Parathyroid adenoma (tissue), 2 donors: ENCODE results near the gene RPUSD2.

ENCODE experiments used
- H2AFZ ChIP-seq: fragments of 300-600 bp; sonication (generic); one replicate; pipeline ENCODE4 v1.7.0; 2017; ENCODE audit warnings: antibody characterized with exemption, mild to moderate bottlenecking
- H3K27ac ChIP-seq: fragments of 300-600 bp; sonication (generic); one replicate; pipeline ENCODE4 v1.7.0; 2017
- H3K27me3 ChIP-seq: fragments of 300-600 bp; sonication (generic); one replicate; pipeline ENCODE4 v1.7.0; 2017; ENCODE audit warnings: low read length; ENCODE audit not compliant: control insufficient read depth, insufficient read depth
- H3K36me3 ChIP-seq: fragments of 300-600 bp; sonication (generic); one replicate; pipeline ENCODE4 v1.7.0; 2017; ENCODE audit warnings: low read length; ENCODE audit not compliant: control insufficient read depth, insufficient read depth
- H3K4me1 ChIP-seq: fragments of 300-600 bp; sonication (generic); one replicate; pipeline ENCODE4 v1.7.0; 2017; ENCODE audit warnings: control low read depth
- H3K4me2 ChIP-seq: fragments of 300-600 bp; sonication (generic); one replicate; pipeline ENCODE4 v1.7.0; 2017; ENCODE audit warnings: low read length
- H3K4me3 ChIP-seq: fragments of 300-600 bp; sonication (generic); one replicate; pipeline ENCODE4 v1.7.0; 2017; ENCODE audit warnings: low read depth, low read length
- H3K79me2 ChIP-seq: fragments of 300-600 bp; sonication (generic); one replicate; pipeline ENCODE4 v1.7.0; 2017; ENCODE audit warnings: control low read depth
- H3K9ac ChIP-seq: fragments of 300-600 bp; sonication (generic); one replicate; pipeline ENCODE4 v1.7.0; 2017; ENCODE audit warnings: mild to moderate bottlenecking
- H3K9me3 ChIP-seq: fragments of 300-600 bp; sonication (generic); one replicate; pipeline ENCODE4 v1.7.0; 2017; ENCODE audit warnings: low read length; ENCODE audit not compliant: control insufficient read depth
- CTCF ChIP-seq: fragments of 300-600 bp; sonication (generic); IDR thresholded peaks from one replicate; pipeline ENCODE4 v1.7.0; 2017; ENCODE audit warnings: antibody characterized with exemption, mild to moderate bottlenecking
- donor health status: primary hyperparathyroidism.

The RPUSD2 gene

GRCh38 chr15:40618906-40619305 is 49.8 kb downstream of the RPUSD2 start:
- no peak overlapping the region for H3K9ac ChIP-seq
- H2AFZ ChIP-seq = no peak overlapping the region
- no peak for TF ChIP-seq CTCF
- no peaks in the 10 kb centered on the region for H3K79me2 ChIP-seq
- no peak overlapping the region for H3K4me2 ChIP-seq
- no peaks in the 10 kb centered on the region for H3K36me3 ChIP-seq
- no peaks in the 10 kb centered on the region for H3K4me1 ChIP-seq
- no peak overlapping the region for H3K4me3 ChIP-seq
- H3K9me3 ChIP-seq = no peaks in the 10 kb centered on the region
- no peaks in the 10 kb centered on the region for H3K27me3 ChIP-seq
- no peak overlapping the region for H3K27ac ChIP-seq

- Histone ChIP-seq H3K27me3 (no peaks in the 10 kb centered on the region), H3K4me3 (no peak overlapping the region), H3K9ac (no peak overlapping the region), H3K36me3 (no peaks in the 10 kb centered on the region), H2AFZ (no peak overlapping the region), H3K79me2 (no peaks in the 10 kb centered on the region), H3K4me2 (no peak overlapping the region), H3K27ac (no peak overlapping the region), H3K4me1 (no peaks in the 10 kb centered on the region), H3K9me3 (no peaks in the 10 kb centered on the region)
- TF ChIP-seq CTCF = no peak
Observed at GRCh38 chr15:40623361-40623760, 54.3 kb downstream of the RPUSD2 start.
